ENCODE data around the gene KIAA1671.

- TF ChIP-seq CTCF (conservative IDR thresholded peaks at IDR 0.05; ENCODE audit: low read length) = no peak
- TF ChIP-seq EZH2phosphoT487 (IDR thresholded peaks at IDR 0.05; ENCODE audit: borderline replicate concordance) = no peak
These were observed 26.1 kb upstream of the KIAA1671 start for GRCh38 chr22:24926428-24926725.

Data from Loucy (cell line).